Astrocyte of the cerebellum (primary cell): ENCODE data around the gene ATXN1.

ENCODE experiments used
- DNase-seq: peaks from one replicate; pipeline ENCODE4 v3.0.0-alpha.2; 2011; ENCODE audit warnings: low read depth
- H3K4me3 ChIP-seq: 2 replicates; pipeline ENCODE4 v1.5.1; 2011; ENCODE audit warnings: mild to moderate bottlenecking, low read depth, low read length, moderate library complexity
- in situ Hi-C: cut with HindIII; loops from 2 replicates; pipeline ENCODE4 v1.10.0; 2017; ENCODE audit warnings: low sequenced_read_pairs
- TF ChIP-seq, protein P1 (sequence below): IDR thresholded peaks from 2 replicates; pipeline ENCODE4 v1.5.1; 2012; ENCODE audit warnings: low read length, low read depth, moderate library complexity, mild to moderate bottlenecking; ENCODE audit errors: missing control alignments

ATXN1 gene

DNA sequence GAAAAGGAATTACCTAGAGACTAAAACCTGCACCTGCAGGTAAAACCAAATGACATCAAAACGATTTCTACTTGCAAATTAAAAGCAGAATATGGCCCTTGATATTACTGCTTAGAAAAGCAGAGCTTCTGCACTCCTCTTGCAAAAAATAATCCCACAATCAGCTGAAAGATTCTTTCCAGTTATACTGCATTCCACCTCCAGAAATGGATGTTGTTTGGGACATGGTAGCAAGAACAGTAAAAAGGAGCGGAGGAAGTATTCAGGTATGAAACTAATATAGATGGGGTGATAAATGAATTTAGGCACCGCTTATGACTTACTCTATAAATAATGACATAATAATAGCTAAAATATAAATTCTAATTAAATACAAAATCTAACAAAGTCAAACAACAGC lies 14.9 kb downstream of the ATXN1 start:
- no peak overlapping the region for H3K4me3 ChIP-seq
- in situ Hi-C loops: no loop called here
- no peak for DNase-seq
- TF ChIP-seq, protein P1, sequence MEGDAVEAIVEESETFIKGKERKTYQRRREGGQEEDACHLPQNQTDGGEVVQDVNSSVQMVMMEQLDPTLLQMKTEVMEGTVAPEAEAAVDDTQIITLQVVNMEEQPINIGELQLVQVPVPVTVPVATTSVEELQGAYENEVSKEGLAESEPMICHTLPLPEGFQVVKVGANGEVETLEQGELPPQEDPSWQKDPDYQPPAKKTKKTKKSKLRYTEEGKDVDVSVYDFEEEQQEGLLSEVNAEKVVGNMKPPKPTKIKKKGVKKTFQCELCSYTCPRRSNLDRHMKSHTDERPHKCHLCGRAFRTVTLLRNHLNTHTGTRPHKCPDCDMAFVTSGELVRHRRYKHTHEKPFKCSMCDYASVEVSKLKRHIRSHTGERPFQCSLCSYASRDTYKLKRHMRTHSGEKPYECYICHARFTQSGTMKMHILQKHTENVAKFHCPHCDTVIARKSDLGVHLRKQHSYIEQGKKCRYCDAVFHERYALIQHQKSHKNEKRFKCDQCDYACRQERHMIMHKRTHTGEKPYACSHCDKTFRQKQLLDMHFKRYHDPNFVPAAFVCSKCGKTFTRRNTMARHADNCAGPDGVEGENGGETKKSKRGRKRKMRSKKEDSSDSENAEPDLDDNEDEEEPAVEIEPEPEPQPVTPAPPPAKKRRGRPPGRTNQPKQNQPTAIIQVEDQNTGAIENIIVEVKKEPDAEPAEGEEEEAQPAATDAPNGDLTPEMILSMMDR: no peak

DNA sequence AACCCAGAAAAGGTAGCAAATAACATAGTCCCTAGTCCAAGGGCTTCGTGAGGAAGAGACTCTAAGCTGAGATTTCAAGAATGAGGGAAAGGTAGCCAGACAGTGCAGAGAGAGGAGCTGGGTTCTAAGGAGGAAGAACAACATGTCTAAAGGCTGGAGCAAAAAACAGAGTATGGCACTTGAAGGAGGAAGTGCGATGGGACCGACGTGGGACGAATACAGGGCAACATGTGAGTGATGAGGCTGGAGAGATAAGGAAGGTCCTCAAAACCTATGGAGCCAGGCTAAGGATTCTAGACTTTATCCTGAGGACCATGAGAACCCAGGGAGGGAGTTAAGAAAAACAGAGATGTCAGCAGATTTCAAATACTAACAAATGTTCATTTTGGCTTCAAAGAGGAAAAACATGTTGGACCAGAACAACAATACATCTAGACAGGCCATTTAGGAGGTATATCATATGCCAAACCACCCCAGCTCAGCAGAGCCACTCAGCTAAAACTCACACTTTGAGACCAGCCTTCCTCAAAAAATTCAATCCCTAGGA lies 17.5 kb downstream of the ATXN1 start:
- no peak for DNase-seq
- no peak overlapping the region for H3K4me3 ChIP-seq
- in situ Hi-C loops: no loop called here
- TF ChIP-seq, protein P1: no peak

DNA sequence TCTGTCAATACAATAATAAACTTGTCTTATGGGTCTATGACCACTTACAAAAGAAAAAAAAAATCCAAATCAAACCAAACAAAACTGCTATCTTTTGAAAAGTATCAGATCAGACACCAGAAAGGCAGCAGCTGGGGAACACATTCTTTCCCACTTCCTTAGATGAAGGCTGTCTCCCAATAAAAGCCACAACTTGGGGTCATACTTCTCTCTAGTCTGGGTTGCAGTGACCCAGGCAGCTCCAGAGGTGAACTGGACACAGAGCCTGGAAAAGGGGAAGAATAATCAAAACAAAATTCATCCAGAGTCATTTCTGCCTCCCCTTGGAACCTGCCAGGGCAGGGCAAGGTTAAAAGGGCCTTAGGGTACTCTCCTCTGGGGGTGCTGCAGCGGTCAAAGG lies 19.1 kb downstream of the ATXN1 start:
- DNase-seq: no peak
- in situ Hi-C loops: no loop called here
- no peak overlapping the region for H3K4me3 ChIP-seq
- TF ChIP-seq, protein P1: no peak

DNA sequence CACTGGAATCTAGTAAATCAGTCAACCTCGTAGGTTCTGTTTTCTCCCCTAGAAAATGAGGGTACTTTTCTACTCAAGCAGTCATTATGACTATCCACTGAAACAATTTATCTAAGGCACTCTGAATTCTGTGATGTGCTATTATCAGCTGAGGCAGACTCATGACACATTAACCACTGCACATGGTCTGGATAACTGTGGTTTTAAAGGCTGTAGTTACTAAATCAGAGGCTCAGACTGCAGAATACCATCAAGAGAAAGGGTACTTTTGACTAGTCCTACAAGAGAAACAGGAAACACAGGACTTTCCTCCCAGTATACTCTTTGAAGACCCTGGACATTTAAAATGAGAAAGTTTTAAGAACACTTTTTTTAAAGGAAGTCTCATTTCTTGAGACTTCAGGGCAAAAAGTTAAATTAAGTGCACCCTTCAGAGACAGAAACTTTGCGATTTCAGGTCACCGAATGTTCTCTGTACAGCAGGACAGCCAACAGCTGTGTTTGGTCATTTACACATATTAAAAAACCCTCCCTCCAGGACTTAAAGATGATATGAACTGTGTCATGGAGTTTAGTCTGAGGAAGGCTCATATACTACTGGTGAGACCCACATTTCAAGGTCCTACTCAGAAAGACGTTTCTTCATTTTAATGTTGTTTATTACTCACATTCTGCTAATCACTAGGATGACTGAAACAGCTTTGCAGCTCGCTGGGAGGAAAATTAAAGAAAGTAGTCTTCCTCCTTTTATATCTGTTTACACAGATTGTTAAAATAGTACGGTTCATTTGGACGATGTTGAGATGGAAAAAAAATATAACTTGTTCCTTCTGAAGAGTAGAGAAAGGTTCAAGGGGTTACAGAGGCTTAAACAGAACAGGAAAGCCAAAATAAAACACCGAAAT lies 19.9 kb downstream of the ATXN1 start:
- no peak overlapping the region for H3K4me3 ChIP-seq
- peak; percentile 94 for DNase-seq
- TF ChIP-seq, protein P1: no peak
- in situ Hi-C loops: no loop called here

DNA sequence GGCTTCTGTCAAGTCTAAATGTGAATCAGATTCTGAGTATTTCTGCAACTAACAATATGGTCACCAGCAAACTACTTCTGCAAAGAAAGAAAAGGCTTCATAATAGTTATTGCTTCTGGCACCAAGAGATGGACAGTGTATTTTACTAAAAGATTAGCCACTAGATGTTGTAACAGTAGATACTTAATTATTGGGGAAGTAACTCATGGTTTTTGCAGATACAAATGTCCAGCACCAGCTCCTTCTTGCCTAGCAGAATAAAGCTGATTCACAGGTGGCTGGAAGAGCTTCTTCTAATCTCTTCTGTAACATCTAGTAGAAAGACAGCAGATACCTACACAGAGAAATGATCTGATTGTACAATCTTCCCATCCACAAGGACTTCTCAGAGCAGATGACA lies 21.2 kb downstream of the ATXN1 start:
- no peak overlapping the region for H3K4me3 ChIP-seq
- no peak for DNase-seq
- in situ Hi-C loops: no loop called here
- TF ChIP-seq, protein P1: no peak

DNA sequence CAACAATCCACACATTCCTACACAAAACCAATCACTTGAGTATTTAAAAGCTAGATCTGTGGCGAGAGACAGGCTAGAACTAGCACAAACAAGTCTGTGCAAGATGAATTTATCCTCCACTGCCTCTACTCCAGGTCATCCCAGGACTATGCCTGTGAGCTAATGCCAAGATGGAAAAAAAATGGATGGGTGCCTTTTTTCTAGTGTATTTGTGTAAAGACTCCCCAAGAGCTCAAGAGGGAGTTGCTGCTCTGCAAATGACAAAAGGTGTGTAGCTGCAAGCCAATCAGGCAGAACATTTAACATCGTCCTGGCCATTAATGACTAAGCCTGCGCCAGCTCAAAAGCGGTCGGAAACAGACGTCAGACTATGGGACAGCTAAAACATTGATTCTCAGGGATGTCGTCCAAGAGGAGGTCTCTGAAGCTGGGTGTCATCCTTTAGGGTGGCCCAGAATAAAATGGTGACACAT lies 21.9 kb downstream of the ATXN1 start:
- TF ChIP-seq, protein P1: no peak
- no peak for DNase-seq
- in situ Hi-C loops: no loop called here
- H3K4me3 ChIP-seq: no peak overlapping the region
